HFF-Myc (cell line): Measurements from ENCODE around the gene MYO3A.

Source experiments
- DNase-seq: peaks from one replicate; pipeline ENCODE4 v3.0.0-alpha.2; 2011; ENCODE audit warnings: low read depth; ENCODE audit errors: extremely low read depth
- H3K4me3 ChIP-seq: replicated peaks from 2 replicates; pipeline ENCODE4 v1.5.1; 2011; ENCODE audit warnings: low read depth, mild to moderate bottlenecking, control low read depth, low read length
- TF ChIP-seq, protein P1 (sequence below): IDR thresholded peaks from 2 replicates; pipeline ENCODE4 v1.5.1; 2012; ENCODE audit warnings: mild to moderate bottlenecking, low read depth, low read length, control low read depth; ENCODE audit errors: missing control alignments

Gene MYO3A

DNA sequence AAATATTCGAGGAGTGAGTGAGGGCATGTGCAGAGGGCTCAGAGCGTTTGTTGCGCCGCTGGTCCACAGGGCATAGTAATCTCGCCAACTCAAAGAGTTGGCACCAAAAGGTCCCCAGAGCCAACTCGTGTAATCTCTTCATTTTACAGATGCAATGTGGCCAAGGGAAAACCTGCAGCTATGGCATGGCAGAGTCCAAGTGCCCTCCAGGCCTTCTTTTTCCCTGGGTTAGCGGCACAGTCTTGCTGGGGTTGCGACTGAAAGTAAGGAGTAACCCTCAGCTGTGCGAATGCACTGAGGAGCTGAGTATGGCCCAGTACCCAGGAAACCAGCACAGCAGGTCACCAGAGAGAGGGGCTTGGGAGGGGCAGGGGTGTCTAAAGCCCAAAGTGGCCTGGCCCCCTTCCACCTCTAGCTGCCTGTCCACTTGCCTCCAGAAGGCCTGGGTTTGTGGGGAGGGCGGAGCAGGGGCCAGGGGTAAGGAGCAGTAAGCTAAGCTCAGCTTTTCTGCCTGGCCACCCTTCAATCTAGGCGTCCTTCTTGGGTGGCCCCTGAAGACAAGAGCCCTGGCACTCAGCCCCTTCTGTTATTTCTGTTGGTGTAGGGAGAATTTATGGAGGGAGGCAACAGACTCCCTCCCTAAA is 279.2 kb downstream of the MYO3A start:
- H3K4me3 ChIP-seq = no peak overlapping the region
- TF ChIP-seq, protein P1, sequence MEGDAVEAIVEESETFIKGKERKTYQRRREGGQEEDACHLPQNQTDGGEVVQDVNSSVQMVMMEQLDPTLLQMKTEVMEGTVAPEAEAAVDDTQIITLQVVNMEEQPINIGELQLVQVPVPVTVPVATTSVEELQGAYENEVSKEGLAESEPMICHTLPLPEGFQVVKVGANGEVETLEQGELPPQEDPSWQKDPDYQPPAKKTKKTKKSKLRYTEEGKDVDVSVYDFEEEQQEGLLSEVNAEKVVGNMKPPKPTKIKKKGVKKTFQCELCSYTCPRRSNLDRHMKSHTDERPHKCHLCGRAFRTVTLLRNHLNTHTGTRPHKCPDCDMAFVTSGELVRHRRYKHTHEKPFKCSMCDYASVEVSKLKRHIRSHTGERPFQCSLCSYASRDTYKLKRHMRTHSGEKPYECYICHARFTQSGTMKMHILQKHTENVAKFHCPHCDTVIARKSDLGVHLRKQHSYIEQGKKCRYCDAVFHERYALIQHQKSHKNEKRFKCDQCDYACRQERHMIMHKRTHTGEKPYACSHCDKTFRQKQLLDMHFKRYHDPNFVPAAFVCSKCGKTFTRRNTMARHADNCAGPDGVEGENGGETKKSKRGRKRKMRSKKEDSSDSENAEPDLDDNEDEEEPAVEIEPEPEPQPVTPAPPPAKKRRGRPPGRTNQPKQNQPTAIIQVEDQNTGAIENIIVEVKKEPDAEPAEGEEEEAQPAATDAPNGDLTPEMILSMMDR = no peak
- DNase-seq = no peak

DNA sequence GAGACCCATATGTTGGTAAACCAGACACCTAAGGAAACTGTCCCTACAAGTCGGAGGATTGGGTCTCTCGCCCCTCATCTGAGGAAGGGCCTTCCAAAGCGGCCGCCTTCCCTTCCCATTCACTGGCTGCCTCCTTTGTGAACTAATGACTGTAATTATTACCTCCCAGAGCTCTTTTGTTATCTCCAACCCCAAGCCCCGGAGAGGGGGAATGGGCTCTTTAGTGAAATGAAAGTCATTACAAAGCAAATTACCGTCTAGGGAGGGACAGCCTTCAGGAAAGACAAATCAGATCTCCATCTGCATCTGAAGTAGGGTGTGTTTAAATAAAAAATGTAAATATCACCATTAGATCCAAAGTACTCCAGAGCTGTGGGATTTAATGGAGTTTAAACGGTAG is 280.0 kb downstream of the MYO3A start:
- no peak overlapping the region for H3K4me3 ChIP-seq
- TF ChIP-seq, protein P1 = no peak
- no peak for DNase-seq

DNA sequence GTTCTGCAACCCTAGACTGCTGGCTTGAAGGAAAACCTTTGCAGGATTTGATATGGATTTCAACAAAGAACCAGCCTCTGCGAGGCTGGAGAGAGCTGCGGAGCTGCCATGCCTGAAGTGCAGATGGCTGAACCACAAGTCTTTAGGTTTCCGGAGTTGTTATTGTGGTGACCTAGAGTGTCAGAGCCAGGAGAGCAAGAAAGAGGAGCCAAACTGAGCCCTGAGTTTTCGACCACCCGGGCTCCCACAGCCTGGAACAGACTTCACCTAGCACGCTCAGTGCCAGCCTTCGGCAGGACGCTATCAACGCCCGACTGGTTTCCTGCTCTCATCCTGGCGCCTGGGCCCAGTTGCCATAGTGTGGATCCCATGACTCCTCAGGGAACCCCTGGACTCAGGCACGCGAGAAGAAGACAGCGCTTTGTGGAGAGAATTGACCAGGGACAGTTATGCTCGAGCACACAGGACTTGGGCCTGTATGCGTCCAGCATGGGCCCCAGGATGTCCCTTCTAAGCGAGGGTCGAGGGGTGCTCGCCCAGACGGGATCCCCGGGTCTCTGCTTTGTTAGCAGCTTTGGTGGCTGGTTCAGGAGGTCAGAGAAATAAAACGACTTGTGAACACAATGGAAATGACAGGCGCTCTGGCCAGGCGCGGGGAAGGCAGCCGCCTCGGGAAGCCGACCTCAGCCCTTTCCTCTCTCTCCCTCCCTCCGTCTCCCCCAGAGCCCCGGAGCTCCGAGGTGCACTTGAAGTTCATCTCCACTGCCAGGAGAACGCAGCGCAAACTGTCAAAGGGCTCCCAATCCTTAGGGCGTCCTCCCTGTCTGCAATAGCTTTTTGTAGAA is 280.7 kb downstream of the MYO3A start:
- TF ChIP-seq, protein P1 = no peak
- H3K4me3 ChIP-seq = no peak overlapping the region
- no peak for DNase-seq

DNA sequence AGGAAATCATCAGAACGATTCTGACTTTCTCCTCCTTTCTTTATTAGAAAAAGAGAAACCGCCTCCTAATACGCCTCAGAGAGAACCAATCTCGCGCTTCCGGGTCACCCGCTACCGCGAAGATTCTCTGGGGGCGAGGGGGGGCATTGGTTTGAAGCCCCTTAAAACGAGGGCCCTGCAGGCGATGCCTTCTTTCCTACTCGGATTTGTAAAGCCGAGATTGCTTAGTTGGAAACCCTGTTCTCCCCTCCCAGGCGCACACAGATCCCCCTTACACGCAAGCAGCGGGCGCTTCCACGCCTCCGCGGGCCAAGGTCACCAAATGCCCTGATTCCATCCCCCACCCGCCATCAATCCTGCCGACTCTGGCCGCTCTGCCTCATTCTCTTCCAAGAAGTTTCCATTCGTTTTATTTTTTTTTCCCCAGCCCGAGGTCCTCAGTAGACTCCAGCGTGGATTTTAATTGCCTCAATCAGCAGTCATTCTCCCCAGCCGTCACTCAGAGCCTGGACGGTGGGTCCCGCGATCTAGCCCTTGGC is 281.4 kb downstream of the MYO3A start:
- no peak overlapping the region for H3K4me3 ChIP-seq
- TF ChIP-seq, protein P1 = no peak
- no peak for DNase-seq

DNA sequence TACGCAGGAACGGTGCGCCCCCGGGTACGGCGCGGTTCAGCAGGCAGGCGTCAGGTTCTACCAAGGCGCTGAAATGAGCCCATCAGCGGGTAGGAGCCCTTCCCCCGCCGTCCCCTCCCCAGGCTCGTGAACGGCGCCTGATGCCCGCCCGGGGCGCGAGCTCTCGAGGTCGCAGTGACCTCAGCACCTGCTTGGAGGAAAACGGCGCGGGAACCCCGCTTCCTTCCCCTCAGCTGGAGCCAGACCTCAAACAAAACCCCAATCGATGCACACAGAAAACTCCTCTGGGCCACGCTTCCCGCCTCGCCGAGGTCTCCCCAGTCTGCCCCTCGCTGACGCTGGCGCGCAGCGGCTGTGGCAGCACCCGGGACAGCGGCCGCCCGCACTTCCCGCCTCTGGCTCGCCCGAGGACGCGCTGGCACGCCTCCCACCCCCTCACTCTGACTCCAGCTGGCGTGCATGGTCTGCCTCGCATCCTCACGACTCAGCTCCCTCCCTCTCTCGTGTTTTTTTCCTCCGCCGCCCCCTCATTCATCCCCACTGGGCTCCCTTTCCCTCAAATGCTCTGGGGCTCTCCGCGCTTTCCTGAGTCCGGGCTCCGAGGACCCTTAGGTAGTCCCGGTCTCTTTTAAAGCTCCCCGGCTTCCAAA is 282.0 kb downstream of the MYO3A start:
- DNase-seq = no peak
- TF ChIP-seq, protein P1 = no peak
- H3K4me3 ChIP-seq = no peak overlapping the region

DNA sequence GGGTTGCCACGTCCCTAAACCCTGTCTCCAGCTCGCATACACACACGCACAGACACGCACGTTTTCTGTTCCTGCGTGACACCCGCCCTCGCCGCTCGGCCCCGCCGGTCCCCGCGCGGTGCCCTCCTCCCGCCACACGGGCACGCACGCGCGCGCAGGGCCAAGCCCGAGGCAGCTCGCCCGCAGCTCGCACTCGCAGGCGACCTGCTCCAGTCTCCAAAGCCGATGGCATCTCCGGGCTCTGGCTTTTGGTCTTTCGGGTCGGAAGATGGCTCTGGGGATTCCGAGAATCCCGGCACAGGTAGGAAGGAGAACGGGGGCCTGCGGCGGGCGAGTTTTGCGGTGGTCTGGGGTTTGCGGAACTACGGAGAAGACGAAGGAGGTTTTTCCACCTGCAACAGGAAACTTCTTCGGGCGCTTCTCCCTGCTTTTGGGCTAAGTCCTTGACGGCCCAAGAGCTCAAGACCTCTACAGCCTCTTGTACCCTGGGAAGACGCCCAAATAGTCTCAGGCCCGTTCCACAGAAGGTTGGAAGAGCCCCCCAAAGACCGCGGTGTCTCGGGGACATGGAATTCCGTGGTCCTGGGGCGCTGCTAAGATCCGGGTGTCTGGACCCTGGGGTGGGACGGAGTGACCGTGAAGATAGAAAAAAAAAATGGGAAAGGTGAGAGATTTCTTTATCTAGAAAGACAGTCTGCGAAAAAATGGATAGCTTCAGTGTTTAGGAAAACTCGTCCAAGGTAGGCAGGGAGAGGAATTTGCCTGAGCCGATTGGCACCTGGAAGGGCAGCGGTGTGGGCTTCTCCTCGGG is 282.8 kb downstream of the MYO3A start, which contains the start of gene GAD2:
Gene GAD2 (plus strand): TSS at position 190 of the 811 bp plus-strand sequence. CDS start 36 bp downstream, at position 226.
- TF ChIP-seq, protein P1 = no peak
- DNase-seq = no peak
- H3K4me3 ChIP-seq = no peak within 1 kb of the TSS
